Prostate gland (tissue), 2 donors: ENCODE measurements around the gene RPLP1.

Source experiments
- CTCF ChIP-seq, 4 experiments: fragments of 200-600 bp in 2 of 4; fragments of 450-650 bp in 2 of 4; sonication (generic) in 2 of 4; IDR thresholded peaks; 1 replicate in 3 of 4; 2 replicates in 1 of 4; pipeline ENCODE4 v1.5.1; 2016 to 2019; ENCODE audit warnings: antibody characterized with exemption in 4 of 4, mild to moderate bottlenecking in 2 of 4, moderate library complexity in 2 of 4
- POLR2AphosphoS5 ChIP-seq: sonication (generic); formaldehyde crosslinking; IDR thresholded peaks from one replicate; pipeline ENCODE4 v1.6.1; 2017; ENCODE audit warnings: antibody characterized with exemption

DNA sequence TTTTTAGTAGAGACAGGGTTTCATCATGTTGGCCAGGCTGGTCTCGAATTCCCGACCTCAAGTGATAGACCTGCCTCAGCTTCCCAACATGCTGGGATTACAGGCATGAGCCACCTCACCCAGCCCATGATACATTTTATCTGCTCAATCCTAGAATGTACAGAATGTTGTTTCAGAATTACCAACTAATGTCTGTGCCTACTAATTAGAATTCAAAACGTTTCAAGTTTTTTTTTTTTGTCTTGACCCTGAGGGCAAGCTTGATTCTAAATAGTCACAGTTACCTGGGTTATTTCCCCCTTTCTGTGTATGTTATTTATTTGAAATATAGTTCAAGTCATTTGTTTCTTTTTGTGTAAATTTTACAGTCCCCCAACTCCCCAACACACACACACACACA is 43.8 kb upstream of the RPLP1 start:
- TF ChIP-seq POLR2AphosphoS5 (no peak), CTCF (IDR thresholded peaks at IDR 0.05) (no peak)
